ENCODE measurements around the gene PLCB2.

The PLCB2 gene

GRCh38 chr15:40282869-40283614 lies 24.7 kb downstream of the PLCB2 start, which contains the start of gene ANKRD63:
ANKRD63 (minus strand) TSS chr15:40283064; CDS start chr15:40282586, 478 bp downstream.
- Histone ChIP-seq H3K4me3 (ENCODE audit: low read depth, low read length) (peak within 1 kb of the TSS; percentile 36), H3K4me1 (ENCODE audit: control insufficient read depth, insufficient read depth, low read length) (peaks cover 5% of the 10 kb centered on the region), H3K9me3 (ENCODE audit: control insufficient read depth, insufficient read depth, low read depth, low read length) (no peaks in the 10 kb centered on the region), H3K27ac (ENCODE audit: extremely low read depth, low read depth, low read length) (peak within 1 kb of the TSS; percentile 60; the same call in 1 of the 2 replicates), H3K36me3 (ENCODE audit: control insufficient read depth in 2 of 2, insufficient read depth in 1 of 2, low read length in 2 of 2) (no peaks in the 10 kb centered on the region)
- CTCF ChIA-PET, result interaction anchor here (0.5 to 1.0 kb wide), 5 partner anchors 8 to 483 kb away, joined by 3 to 4 read pairs (median 3); no protein-coding TSS in a partner anchor
- POLR2A ChIA-PET, result no interaction called here
- TF ChIP-seq ZBTB8A (tag by site-specific recombination; IDR thresholded peaks at IDR 0.05), result peak; percentile 89
- TF ChIP-seq ZNF488 (tag by site-specific recombination; IDR thresholded peaks at IDR 0.05), result no peak
- TF ChIP-seq PATZ1 (tag by site-specific recombination; IDR thresholded peaks at IDR 0.05), result peak; percentile 50; the same call in 1 of the 2 replicates
- no peak for TF ChIP-seq ZNF530 (tag by site-specific recombination; IDR thresholded peaks at IDR 0.05; ENCODE audit: low read depth)
- no peak; the same call in 1 of the 2 replicates for TF ChIP-seq ZNF335 (tag by site-specific recombination; conservative IDR thresholded peaks at IDR 0.05)
- TF ChIP-seq ZNF624 (tag by site-specific recombination; IDR thresholded peaks at IDR 0.05), result no peak
- TF ChIP-seq GLIS2 (tag by site-specific recombination; IDR thresholded peaks at IDR 0.05), result peak; percentile 69; the same call in 1 of the 2 replicates
- TF ChIP-seq ZNF155 (tag by site-specific recombination; IDR thresholded peaks at IDR 0.05), result no peak
- TF ChIP-seq KLF7 (tag by site-specific recombination; IDR thresholded peaks at IDR 0.05; ENCODE audit: borderline replicate concordance), result no peak
- no peak for TF ChIP-seq IKZF3 (tag by site-specific recombination; IDR thresholded peaks at IDR 0.05)
- TF ChIP-seq SP2 (tag by site-specific recombination; IDR thresholded peaks at IDR 0.05), result no peak
- no peak for TF ChIP-seq ZNF169 (tag by site-specific recombination; IDR thresholded peaks at IDR 0.05)
- no peak for TF ChIP-seq ZNF175 (tag by site-specific recombination; IDR thresholded peaks at IDR 0.05)
- TF ChIP-seq ZNF704 (tag by site-specific recombination; IDR thresholded peaks at IDR 0.05), result no peak
- TF ChIP-seq REST (tag by site-specific recombination; IDR thresholded peaks at IDR 0.05), result no peak
- no peak for TF ChIP-seq ZNF394 (tag by site-specific recombination; IDR thresholded peaks at IDR 0.05; ENCODE audit: borderline replicate concordance)
- TF ChIP-seq ZSCAN5A (tag by site-specific recombination; IDR thresholded peaks at IDR 0.05), result no peak
- no peak for TF ChIP-seq ZNF645 (tag by site-specific recombination; IDR thresholded peaks at IDR 0.05)
- 0 out of 2 replicates have a peak, but pooled peaks have one; percentile 6 for TF ChIP-seq SP7 (tag by site-specific recombination; IDR thresholded peaks at IDR 0.05)
- TF ChIP-seq ZNF837 (tag by site-specific recombination; IDR thresholded peaks at IDR 0.05), result no peak
- TF ChIP-seq ZNF114 (tag by site-specific recombination; IDR thresholded peaks at IDR 0.05), result no peak
- no peak for TF ChIP-seq ZNF433 (tag by site-specific recombination; IDR thresholded peaks at IDR 0.05; ENCODE audit: low read depth)
- TF ChIP-seq ZIC2 (tag by site-specific recombination; IDR thresholded peaks at IDR 0.05), result peak; percentile 84
- peak; percentile 3; the same call in 1 of the 2 replicates for TF ChIP-seq ZNF660 (tag by site-specific recombination; IDR thresholded peaks at IDR 0.05)
- no peak for TF ChIP-seq ZNF76 (tag by site-specific recombination; IDR thresholded peaks at IDR 0.05; ENCODE audit: borderline replicate concordance, low read depth)
- no peak for TF ChIP-seq GLI2 (tag by site-specific recombination; IDR thresholded peaks at IDR 0.05; ENCODE audit: borderline replicate concordance, low read depth)
- TF ChIP-seq ZNF561 (tag by site-specific recombination; IDR thresholded peaks at IDR 0.05; ENCODE audit: borderline replicate concordance), result no peak
- peak; percentile 95; the same call in 1 of the 2 replicates for TF ChIP-seq ZNF610 (tag by site-specific recombination; IDR thresholded peaks at IDR 0.05; ENCODE audit: borderline replicate concordance)
